Stimulated activated CD4-positive, alpha-beta T cell treated with anti-CD3 and anti-CD28 coated beads, Interleukin-15, amount 100 ng/mL, for 1 hour (primary cell): ENCODE results near the gene NSUN6.

ENCODE experiments used
- DNase-seq, 2 donors: peaks; one replicate each; pipeline ENCODE4 v3.0.0-alpha.2; 2020; ENCODE audit warnings: low read depth in 1 of 2, low spot score in 1 of 2

NSUN6 gene, protein sequence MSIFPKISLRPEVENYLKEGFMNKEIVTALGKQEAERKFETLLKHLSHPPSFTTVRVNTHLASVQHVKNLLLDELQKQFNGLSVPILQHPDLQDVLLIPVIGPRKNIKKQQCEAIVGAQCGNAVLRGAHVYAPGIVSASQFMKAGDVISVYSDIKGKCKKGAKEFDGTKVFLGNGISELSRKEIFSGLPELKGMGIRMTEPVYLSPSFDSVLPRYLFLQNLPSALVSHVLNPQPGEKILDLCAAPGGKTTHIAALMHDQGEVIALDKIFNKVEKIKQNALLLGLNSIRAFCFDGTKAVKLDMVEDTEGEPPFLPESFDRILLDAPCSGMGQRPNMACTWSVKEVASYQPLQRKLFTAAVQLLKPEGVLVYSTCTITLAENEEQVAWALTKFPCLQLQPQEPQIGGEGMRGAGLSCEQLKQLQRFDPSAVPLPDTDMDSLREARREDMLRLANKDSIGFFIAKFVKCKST

DNA sequence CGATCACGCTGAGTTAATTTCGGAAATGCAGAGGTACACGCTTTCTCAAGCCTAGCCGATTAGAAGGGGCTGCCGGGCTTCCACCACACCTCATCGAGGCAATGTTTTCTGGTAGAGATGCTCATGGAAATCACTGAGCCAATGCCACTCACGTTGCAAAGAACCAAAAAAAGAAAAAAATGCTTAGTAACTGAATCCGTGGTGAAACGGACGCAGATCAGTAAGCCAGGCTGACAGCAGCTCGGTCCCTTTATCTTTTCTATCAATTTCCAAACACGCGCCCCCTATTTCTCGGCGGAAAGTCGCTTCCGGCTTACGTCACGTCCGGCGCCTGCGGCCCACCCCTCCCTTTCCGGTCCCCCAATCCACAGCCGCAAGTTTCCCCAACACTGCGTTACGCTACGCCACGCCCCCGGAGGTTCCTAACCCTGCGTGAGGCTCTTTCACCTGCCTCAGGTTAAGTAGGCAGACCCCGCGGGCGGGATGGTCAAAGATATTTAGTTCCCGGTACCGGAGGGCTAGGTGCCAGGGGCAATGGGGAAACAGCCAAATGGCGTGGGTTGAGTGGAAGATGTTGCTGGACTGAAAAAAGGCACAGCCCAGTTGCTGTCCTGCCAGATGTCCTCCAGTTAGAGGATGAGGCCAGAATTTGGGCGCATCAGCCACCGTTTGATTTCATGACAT, at the start of gene NSUN6:
Gene NSUN6, minus strand, starts transcription at position 264 of the 684 bp plus-strand sequence. CDS start 384 bp downstream, outside the sequence.
- DNase-seq = peak; percentile 85 to 87

DNA sequence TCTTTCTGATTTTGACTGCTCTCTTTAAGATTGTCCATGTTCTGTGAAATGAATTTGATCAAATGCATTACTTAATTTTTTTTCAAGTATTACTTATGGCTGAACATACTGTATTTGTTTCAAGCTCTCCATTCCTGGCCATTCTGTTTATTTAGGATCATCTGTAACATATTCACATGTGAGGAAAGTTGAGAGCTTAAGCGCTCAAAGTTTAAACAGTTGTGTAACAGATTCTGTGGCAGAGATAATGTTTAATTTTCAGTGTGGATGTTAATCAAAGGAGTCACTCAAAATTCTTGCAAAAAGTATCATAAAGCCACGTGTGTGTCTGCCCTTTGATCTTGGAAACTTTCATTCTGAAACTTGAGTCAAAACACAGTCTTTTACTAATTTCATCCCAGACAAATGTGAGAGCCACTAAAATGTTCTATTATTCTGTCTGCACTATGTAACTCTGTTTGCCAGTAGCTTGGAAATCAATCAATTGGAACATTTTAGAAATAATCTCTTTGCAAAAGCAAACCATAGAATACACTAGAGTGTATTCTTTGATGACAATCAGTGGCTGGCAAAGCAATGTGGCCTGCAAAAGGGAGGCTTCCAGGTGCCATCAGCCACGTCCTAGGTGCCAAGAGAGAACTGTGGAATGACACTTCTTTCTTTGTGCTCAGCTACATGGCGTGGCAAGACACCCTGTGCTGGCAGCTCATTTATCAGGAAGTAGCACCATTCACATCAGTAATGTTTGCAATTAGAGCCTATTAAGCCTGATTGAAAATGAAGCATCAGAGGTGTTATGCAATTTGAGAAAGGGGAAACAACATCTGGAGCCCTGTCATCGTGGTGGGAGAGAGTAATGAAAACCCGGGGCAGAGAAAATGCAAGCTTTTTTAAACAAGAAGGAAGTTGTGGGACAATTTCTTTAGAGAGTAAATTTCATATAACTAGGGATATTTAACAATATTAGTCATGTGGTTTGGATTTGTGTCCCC, 48.8 kb upstream of the NSUN6 start:
- no peak for DNase-seq

DNA sequence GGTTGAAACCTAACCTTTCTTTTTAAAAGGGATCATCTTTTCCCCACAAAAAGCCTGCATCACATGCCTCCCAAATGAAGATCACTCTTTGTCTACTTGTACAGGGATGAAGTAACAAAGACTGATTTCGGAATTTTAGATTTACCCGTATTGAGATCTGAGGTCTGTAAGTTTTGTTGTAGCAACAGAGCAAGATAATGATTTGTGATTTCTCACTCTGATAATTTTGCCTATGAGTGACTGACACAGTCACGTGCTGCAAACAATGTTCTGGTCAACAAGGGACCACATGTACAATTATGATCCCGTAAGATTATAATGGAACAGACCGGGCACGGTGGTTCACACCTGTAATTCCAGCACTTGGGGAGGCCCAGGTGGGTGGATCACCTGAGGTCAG, 39.2 kb upstream of the NSUN6 start:
- no peak for DNase-seq

DNA sequence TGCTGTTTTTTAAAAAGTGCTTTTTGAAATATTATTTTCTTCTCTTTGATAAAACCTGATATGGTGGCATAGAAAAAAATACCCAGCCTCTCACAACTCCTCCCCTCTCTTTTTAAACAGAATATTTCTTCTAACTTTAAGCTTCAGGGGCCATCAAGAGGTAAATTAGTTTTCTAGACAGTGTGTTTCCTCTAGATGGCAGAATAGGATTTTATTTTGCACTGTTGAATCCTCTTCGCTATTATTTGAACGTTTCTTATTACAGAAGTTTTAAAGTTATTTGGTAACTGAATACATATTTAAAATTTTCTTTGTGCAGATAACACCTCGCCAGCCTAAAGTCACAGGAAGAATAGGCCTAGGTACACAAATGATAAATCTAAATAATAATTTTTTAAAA, 38.1 kb upstream of the NSUN6 start:
- no peak for DNase-seq

DNA sequence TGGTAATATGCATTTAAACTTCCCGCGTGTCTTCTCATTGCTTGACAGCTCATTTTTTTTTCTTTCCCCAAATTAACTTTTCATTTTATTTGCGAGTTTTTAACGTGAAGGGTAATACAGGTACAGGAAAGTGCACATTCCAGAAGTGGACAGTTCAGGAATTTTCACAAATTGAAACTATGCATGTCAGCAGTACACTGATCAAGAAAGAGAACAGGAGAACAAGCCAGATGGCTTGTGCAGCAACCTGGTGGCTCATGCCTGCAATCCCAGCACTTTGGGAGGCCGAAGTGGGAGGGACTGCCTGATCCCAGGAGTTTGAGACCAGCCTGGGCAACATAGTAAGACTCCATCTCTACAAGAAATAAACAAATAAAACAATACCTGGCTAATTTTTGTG, 36.3 kb upstream of the NSUN6 start:
- DNase-seq = no peak

DNA sequence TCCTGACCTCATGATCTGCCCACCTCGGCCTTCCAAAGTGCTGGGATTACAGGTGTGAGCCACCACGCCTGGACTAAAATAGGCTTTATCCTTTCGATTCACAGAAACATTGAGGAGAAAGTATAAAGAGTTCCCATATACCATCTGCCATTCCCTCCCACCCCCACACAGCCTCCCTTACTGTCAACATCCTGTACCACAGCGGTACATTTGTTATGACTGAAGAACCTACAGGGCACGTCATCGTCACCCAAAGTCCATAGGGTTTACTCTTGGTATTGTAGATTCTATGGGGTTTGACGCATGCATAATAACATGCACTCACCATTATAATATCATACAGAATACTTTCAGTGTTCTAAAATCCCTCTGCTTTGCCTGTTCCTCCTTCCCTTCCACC, 35.8 kb upstream of the NSUN6 start:
- DNase-seq = no peak

DNA sequence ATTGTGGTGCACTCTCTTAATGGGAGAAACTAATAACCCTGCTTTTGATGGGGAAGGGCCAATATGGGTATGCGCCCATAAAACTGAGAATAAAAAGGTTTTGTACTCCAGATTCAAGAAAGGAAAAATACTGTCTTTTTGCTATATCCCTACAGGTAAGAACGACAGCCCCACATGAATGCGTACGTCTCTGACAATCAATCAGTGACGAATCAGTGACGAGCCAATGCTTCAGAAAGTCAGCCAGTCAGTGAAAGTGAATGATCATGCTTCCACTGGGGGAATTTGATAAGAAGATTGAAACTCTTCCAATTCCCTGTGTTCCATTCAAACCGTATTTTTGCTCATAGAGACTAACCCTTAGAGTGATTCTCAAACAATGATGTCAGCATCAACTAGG, 34.2 kb upstream of the NSUN6 start:
- no peak for DNase-seq

DNA sequence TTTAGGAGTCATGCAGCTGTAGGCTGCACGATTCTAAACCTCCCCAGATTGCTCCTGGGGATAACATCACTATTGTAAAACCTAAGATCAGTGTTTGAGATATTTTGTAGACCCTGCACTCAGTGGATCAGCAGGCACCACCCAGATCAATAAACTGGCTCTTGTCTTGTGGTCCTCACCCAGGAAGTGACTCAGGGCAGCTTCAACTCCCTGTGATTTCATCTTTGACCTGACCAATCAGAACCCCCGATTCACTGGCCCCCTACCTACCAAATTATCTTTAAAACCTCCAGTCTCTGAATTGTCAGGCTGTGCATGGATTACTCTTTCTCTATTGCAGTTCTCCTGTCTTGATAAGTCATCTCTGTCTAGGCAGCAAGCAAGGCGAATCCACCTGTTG, 33.6 kb upstream of the NSUN6 start:
- no peak for DNase-seq

DNA sequence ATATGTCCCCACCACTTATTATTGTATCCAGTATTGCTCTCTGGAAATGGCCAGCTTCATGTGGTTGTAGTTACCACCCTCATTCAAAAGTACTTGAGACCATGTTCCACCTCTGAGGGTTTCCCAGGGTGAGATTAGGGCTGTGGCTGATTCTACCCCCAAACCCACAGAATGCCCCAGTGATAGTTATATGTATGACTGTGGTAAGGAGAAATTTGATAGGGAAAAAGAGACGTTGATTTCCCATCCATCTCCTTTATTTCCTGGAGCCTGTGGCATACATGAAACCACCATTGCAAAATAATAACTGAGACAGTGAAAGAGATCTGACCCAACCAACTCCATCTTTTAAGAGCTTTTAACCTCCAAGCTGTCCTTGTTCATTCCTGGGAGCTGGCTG, 33.0 kb upstream of the NSUN6 start:
- DNase-seq = no peak

DNA sequence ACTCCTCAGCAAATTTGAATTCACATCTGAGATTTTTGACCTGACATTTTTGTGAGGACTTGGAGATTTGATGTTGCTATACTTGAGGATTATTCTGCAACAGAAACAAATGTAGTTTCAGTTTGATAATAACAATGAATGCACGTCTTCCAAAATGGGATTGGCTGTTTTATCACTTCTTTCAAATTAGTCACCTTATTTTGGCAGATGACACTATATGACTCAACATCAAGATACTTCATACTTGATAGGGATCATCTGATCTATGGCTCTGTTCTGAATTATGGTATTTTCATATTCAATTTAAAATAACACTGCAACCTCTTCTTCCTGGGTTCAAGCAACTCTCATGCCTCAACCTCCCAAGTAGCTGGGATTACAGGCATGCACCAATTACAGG, 32.0 kb upstream of the NSUN6 start:
- no peak for DNase-seq

DNA sequence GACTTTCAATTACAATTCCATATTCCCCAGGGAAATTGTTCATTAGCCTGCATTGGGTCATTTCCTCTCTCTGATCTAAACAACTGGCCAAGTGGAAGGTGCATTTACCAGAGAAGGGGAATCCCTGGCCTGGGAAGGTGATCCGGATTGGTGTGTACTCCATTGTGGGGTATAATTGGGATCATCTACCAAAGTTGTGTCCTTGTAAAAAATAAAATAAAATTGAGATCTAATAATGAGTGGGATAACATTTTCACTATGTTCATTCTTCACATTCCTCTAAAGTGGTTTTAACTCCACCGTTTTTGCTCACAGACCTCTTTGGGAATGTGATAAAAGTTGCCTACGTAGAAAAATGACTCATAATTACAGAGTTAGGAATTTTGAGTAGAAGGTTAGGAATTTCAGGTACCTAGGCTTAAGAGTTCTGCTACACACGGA, 30.6 kb upstream of the NSUN6 start:
- DNase-seq = no peak

DNA sequence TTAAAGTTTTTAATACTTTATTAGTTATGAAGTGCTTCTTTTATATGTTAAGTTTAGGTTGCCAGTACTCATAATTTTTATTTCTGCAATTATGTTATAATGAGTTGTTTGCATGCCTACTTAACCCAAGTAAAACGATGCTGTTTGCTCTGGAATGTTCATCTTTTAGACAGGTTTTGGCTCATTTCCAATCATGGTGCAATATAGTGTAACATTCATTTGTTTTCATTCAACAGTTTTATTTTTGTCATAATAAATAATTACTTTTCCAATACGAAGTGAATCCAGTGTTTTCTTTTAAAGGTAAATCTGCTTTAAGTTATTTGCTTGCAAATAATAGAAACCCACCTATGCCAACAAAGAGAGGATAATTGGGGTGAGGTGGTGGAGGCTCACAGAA, 30.0 kb upstream of the NSUN6 start:
- DNase-seq = no peak

DNA sequence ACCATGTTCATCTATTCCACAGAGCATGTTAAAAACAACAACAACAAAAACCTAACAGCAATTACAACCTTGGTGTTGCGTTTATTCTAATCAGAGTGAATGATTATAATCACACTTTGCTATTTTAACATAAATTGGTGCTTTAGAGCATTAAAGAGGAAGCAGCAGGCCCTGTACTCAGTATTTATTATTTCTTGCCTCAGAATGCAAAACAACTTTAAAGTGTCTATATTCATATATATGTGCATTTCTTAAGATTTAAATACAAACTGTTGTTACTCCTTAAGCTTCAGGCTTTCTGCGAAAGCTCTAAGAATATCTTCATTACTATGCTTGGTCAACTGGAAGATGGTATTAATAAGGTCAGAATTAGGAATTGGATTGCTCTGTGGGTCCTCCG, 29.4 kb upstream of the NSUN6 start:
- no peak for DNase-seq

DNA sequence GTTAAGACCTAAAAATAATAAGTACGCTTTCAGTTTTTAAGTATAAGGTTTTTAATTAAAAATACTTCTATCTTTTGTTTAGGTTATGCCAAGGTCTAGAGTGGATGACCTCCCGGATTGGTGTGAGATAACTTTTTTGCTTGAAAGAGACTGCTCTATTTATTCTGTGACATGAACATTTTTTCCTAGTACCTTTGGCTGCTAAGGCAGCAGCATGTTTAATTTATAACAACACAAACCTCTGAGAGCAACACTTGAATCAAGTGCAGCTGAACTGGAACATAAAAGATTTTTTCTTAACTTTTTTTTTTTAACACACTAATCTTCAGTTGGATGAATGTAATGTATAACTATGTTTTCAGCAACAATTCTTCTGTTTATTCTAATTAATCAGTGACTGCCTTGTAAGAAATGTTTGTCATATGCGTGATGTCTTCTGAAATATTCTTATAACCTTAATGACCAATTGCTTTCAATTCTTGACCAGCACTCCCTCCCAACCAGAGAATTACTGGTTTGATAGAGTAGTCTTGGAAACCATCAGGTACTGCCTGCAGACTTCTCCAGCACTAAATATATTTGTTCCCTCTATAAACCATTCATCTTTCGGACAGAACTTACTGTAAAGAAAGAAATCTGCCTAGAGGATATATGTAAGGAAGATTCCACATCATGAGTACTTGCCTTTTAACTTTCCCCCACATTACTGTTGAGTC, 23.9 kb upstream of the NSUN6 start:
- DNase-seq = no peak

DNA sequence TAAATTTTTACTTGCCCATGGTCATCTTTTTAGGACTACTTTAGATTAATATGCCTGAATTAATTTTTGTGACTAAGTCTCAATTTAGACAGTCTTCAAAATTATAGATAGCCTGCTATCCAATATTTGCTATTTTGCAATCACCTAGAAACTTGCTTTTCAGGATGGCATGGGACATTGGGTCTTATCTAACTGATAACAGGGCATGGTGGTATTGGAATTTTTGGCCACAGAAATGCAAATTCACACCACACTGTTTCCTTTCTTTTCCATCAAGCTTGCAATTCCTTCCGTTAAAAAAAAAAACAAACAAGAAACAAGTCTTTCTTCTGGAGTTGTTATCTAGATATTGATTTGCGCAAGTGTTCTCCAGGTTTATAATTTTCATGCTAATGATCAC, 16.6 kb upstream of the NSUN6 start:
- no peak for DNase-seq

DNA sequence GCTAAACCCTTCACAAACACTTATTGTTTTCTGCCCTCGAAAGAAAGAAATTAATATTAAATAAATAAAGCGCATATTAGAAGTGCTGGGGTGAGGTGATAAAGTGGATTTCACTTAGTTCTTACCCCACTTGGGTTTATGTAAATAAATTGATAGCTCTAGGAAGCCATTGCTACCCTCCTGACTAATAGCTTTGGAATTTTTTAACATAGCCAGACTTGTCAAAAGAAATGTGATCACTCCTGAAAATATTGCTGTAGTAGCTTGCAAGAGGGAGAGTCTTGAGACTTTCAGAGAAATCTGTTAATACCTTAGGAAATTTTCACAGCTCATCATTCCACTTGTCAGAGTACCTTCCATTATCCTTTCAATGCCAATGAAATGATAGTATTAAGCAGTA, 15.4 kb upstream of the NSUN6 start:
- no peak for DNase-seq

DNA sequence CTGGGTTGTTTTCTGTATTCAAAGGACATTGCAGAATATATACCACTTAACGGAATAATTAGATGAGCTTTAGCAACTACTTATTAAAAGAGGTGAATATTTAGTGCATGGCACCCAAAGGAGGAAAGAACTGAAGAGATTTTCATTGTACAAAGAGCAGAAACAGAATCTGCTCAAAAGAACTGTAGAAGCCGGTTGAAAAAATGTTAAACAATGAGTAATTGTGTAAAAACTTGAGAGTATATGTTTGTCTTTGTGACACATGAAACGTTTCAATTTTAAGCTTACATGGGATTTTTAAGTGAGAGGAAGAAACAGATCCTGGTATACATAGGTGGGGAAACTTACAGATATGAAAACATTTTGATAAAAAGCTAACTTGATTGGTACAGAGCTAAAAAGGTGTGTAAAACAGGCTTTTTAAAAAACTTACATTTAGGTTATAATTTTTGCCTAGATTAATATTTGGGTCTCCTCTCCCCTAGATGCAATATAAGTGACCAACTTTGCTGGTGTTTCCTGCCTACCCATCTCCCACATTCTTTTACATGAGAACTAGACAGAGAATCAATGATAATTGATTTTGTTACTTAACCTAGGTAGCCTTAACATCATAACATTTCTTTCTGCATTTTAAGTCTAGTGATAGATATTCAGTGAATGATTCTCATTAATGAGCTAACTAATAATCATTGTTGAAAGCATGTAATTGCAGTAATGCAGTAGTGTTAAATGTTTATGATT, 14.6 kb upstream of the NSUN6 start:
- DNase-seq = no peak

DNA sequence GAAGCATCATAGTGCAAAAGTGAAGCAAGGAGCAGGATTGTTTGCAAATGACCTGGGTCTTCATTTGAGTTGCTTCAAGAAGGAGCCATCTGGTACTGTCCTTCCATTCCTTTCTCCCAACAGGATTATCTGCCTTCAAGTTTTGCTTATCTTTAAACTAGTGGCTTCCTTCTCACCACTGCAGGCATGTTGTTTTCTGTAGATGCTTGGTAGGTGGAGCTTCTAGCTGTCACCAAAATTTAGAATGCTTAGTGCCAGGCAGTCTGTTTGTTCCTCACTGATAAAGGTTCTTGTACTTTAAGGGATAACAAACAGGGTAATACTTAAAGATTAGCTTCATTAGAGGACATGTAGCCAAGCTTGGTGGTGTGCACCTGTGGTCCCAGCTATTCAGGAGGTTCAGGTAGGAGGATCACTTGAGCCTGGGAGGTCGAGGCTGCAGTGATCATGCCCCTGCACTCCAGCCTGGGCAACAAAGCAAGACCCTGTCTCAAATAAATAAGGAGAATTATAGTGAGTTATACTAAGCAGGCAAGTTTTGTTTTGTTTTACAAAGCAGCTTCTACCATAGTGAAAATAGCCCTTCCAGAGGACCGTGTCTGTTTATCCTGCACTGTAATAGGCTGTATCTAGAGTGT, 13.6 kb upstream of the NSUN6 start:
- no peak for DNase-seq

DNA sequence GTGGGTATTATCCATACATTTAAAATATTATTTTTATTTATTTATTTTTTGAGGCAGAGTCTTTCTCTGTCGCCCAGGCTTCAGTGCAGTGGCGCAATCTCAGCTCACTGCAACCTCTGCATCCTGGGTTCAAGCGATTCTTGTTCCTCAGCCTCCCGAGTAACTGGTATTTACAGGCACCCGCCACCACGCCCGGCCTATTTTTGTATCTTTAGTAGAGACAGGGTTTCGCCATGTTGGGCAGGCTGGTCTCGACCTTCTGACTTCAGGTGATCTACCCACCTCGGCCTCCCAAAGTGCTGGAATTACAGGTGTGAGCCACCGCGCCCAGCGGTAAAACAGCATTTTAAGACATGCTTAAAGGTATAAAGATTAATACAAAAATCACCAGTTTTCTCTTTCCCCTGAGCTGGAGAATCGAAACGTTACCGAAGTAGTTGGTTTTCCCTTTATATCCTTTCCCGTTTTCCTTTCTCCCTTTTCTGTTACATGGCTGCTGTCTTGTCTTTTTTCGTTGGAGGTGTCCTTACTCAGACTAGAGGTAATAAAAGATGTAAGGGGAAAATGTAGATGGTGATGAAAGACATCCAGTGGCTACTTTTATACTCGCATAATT, 9.5 kb upstream of the NSUN6 start:
- DNase-seq = no peak
